Activated gamma-delta T cell treated with anti-CD3 and anti-CD28 coated beads, Interleukin-2, amount 50 U/mL, for 16 hours (primary cell): ENCODE measurements around the gene FAT4.

Source experiments
- DNase-seq: peaks from one replicate; pipeline ENCODE4 v3.0.0-alpha.2; 2020; ENCODE audit warnings: low read depth

Gene FAT4, protein sequence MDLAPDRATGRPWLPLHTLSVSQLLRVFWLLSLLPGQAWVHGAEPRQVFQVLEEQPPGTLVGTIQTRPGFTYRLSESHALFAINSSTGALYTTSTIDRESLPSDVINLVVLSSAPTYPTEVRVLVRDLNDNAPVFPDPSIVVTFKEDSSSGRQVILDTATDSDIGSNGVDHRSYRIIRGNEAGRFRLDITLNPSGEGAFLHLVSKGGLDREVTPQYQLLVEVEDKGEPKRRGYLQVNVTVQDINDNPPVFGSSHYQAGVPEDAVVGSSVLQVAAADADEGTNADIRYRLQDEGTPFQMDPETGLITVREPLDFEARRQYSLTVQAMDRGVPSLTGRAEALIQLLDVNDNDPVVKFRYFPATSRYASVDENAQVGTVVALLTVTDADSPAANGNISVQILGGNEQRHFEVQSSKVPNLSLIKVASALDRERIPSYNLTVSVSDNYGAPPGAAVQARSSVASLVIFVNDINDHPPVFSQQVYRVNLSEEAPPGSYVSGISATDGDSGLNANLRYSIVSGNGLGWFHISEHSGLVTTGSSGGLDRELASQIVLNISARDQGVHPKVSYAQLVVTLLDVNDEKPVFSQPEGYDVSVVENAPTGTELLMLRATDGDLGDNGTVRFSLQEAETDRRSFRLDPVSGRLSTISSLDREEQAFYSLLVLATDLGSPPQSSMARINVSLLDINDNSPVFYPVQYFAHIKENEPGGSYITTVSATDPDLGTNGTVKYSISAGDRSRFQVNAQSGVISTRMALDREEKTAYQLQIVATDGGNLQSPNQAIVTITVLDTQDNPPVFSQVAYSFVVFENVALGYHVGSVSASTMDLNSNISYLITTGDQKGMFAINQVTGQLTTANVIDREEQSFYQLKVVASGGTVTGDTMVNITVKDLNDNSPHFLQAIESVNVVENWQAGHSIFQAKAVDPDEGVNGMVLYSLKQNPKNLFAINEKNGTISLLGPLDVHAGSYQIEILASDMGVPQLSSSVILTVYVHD (N-terminal part only)

DNA sequence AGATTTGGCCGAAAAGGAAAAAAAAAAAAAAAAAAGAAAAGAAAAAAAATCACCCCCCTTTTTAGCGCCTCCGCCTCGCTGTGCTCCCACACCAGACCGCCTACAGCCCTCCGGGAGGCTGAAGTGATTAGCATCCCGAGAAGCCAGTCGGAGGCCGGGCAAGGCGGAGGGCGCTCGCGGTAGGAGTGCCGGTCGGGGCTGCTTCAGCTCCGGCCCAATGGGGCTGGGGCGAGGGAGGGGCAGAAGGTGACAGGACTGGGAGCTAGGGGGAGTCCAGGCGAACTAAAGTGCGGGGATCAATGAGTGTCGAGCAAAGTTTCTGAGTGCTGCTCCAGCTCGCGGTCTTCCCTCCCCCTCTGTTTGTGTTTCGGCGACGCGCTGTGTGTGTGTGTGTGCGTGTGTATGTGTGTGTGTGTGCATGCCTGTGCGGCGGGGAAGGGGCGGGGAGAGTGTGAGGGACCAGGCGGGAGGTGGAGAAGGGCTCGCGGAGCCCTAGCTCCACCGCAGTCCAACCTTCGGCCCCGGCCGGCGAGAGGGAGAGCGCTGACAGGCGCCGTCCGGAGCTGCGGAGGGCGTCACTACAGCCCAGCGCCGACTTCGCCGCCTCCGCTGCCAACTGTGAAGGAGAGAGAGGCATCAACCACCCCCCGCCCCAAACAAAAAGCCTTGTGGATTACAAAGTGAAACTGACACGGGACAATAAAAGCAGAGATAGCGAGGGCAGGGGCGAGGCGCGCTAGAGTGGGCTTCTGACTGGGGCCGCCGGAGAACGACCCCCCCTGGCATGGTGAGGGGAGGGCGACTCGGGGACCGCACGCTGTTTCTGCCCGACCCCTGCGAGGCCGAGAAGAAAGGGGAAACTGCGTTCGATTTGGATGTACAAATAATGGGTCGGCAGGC lies at the start of gene FAT4:
TSS of gene FAT4 (plus strand) at position 280 of the 900 bp plus-strand sequence. CDS start 1,457 bp downstream, outside the sequence.
- DNase-seq: no peak

DNA sequence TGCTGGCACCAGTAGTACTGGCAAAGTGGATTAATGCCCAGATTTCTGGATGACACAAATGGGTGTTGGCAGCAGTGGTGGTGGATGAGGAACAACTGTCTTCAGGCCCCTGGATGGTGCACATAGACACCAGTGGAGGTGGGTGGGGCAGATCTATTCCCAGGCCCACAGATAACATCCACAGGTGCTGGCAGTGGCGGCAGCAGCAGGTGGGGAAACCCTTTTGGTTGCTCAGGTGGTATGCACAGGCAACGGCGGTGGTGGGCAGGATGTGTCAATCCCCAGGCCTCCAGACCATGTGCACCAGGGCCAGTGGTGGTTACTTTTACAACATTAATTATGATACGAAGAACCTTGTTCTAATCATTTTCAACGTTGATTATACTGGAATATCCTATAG lies 48.9 kb upstream of the FAT4 start:
- no peak for DNase-seq

DNA sequence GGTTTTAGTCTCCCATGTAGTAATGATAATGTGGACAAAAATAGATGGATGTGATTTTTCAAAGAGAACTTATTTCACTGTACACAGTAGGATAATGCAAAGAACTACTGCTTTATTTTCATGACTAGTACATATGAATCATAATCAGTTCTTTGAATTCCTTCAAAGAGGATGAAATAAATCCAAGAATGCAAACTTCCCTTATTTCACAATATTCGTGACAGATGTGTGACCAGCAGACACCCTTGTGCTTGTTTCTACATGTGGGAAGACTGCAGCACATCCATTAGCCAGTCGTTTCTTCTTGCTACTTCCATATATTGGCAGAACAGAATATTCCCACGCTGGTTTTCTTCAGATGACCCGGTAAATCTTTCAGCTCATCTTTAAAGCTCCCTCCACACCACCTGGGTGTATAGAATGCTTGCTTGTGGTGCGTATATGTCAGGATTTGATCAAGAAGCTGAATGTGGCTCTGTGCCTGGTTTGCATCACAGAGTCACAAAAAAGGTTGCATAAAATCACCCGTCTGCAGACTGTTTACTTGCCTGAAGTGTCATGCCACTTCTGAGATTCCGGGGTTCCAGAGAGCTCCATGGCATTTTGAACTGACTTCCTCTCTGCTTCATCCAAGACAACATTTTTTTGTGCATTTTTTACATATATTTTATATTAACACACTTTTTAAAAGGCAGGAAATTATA lies 47.7 kb upstream of the FAT4 start:
- no peak for DNase-seq

DNA sequence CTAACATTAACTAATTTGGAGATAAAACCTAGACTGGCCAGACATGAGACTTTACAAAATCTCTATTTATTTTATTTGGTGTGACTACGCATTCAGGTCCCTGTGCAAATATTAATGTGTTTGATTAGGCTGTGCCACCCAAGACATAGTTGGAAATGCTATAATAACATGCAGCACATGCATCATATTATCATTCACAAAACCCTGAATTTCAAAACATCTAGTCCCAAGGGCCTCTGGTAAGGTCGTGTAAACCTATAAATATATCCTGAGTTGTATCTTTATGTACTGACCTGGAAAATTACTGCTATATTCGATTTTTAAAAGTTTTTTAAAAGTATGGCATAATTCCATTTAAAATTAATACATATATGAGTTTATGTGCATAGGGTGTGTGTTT lies 47.1 kb upstream of the FAT4 start:
- no peak for DNase-seq

- DNase-seq: no peak
Measured at GRCh38 chr4:125268068-125268755, 46.5 kb upstream of the FAT4 start.

- DNase-seq: no peak
Measured at GRCh38 chr4:125276811-125277210, 37.9 kb upstream of the FAT4 start.

DNA sequence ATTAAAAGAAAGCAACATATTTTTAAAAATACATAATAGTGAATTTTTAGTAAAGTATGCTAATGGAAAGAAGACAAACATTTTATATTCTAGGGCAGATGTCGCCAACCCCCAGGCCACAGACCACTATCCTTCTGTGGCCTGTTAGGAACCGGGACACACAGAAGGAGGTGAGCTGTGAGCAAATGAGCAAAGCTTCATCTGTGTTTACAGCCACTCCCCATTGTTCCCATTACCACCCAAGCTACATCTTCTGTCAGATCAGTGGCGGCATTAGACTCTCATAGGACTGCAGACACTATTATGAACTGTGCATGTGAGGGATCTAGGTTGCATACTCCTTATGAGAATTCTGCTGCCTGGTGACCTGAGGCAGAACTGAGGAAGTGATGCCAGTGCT lies 37.0 kb upstream of the FAT4 start:
- no peak for DNase-seq

- DNase-seq: no peak
Measured at GRCh38 chr4:125280892-125281403, 33.8 kb upstream of the FAT4 start.

- DNase-seq: no peak
Measured at GRCh38 chr4:125283707-125284279, 31.0 kb upstream of the FAT4 start.

DNA sequence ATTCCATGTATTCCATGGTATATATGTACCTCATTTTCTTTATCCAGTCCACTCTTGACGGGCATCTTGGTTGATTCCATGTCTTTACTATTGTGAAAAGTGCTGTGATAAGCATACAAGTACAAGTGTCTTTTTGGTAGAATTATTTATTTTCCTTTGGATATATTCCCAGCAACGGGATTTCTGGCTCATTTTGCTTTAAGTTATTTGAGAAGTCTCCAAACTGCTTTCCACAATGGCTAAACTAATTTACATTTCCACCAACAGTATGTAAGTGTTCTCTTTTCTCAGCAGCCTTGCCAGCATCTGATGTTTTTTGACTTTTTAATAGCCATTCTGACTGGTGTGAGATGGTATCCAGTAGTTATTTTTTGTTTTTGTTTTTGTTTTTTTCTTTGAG lies 17.6 kb upstream of the FAT4 start:
- no peak for DNase-seq

GRCh38 chr4:125303058-125303457 lies 11.7 kb upstream of the FAT4 start:
- no peak for DNase-seq

GRCh38 chr4:125303821-125304220 lies 10.9 kb upstream of the FAT4 start:
- DNase-seq: no peak

GRCh38 chr4:125306112-125306511 lies 8.6 kb upstream of the FAT4 start:
- DNase-seq: no peak

DNA sequence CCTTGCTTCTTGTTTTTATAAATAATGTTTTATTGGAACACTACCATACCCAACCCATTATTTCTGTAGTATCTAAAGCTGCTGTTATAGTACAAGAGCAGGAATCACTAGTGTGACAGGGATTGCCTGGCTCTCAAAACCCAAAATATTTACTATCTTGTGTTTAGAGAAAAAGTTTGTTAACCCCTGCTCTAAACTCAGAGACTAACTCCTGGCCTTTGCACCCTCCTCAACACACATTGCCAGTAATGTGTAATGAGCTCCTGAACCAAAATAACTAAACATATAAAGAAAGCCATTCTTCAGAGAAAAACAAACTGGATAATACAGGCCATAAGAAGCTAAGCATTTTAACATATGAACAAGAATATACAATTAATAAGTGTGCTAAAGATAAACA lies 8.2 kb upstream of the FAT4 start:
- DNase-seq: no peak

- DNase-seq: no peak
Measured at GRCh38 chr4:125311503-125311902, 3.3 kb upstream of the FAT4 start.

DNA sequence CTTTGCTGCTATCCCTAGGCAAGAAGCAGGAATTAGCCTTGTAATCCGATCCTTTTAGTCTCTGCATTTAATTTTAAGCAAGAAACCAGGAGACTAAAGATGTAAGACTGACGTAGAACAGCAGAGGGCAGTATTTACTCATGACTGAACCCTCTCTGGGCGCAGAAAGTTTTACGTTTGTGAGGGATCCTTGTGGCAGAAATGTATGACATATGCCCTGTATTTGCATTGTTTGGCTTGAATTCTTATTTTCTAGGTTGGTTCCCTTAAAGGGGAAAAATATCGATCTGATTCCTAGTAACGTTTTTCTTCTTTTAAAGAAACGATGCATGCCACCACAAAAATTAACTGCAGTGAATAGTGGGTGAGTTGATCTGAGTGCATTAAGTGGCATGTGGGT lies 1.3 kb upstream of the FAT4 start:
- no peak for DNase-seq

GRCh38 chr4:125313989-125314667 lies 627 bp upstream of the FAT4 start:
- no peak for DNase-seq

GRCh38 chr4:125315576-125316400 lies 1.0 kb downstream of the FAT4 start:
- no peak for DNase-seq

- DNase-seq: no peak
Measured at GRCh38 chr4:125316401-125316790, 1.6 kb downstream of the FAT4 start.
